ENCODE results near the gene ANKRD39. TPM values are rescaled to one million over a fixed set of nuclear protein-coding genes. Genes with fewer than 3 reads are reported as not detected.

The ANKRD39 gene
- total RNA-seq, 1 donor, result 4.7 TPM

- no peak for DNase-seq (ENCODE audit: low read depth)
- no peak for TF ChIP-seq CTCF (IDR thresholded peaks at IDR 0.05; ENCODE audit: insufficient read depth, low read depth, low read length)
- H3K4me3 ChIP-seq (ENCODE audit: low read depth, low read length), result no peak overlapping the region
Observed at GRCh38 chr2:96819876-96820511, 37.8 kb downstream of the ANKRD39 start.

GRCh38 chr2:96819128-96819875 lies 38.5 kb downstream of the ANKRD39 start:
- no peak for TF ChIP-seq CTCF (IDR thresholded peaks at IDR 0.05; ENCODE audit: insufficient read depth, low read depth, low read length)
- no peak for DNase-seq (ENCODE audit: low read depth)
- no peak overlapping the region for H3K4me3 ChIP-seq (ENCODE audit: low read depth, low read length)

DNA sequence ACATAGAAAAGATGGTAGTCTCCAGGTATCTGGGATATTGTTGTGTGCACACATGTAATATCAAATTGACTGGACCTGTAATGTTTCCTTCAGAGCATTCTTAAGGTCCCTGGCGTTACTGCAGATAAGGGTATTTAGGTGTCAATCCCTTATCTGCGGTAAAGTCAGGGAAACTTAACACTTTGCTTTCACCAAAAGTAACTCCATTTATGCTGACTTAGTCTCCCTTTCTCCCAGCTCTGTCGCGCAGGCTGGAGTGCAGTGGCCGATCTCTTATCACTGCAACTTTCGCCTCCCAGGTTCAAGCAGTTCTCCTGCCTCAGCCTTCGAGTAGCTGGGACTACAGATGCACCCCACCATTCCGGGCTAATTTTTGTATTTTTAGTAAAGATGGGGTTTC lies 39.9 kb downstream of the ANKRD39 start:
- no peak for DNase-seq (ENCODE audit: low read depth)
- peak overlapping the region; percentile 63 for H3K4me3 ChIP-seq (ENCODE audit: low read depth, low read length)
- TF ChIP-seq CTCF (IDR thresholded peaks at IDR 0.05; ENCODE audit: insufficient read depth, low read depth, low read length), result no peak

GRCh38 chr2:96816836-96817702 lies 40.7 kb downstream of the ANKRD39 start:
- peak overlapping the region; percentile 63 for H3K4me3 ChIP-seq (ENCODE audit: low read depth, low read length)
- no peak for TF ChIP-seq CTCF (IDR thresholded peaks at IDR 0.05; ENCODE audit: insufficient read depth, low read depth, low read length)
- peak; percentile 26 for DNase-seq (ENCODE audit: low read depth)

DNA sequence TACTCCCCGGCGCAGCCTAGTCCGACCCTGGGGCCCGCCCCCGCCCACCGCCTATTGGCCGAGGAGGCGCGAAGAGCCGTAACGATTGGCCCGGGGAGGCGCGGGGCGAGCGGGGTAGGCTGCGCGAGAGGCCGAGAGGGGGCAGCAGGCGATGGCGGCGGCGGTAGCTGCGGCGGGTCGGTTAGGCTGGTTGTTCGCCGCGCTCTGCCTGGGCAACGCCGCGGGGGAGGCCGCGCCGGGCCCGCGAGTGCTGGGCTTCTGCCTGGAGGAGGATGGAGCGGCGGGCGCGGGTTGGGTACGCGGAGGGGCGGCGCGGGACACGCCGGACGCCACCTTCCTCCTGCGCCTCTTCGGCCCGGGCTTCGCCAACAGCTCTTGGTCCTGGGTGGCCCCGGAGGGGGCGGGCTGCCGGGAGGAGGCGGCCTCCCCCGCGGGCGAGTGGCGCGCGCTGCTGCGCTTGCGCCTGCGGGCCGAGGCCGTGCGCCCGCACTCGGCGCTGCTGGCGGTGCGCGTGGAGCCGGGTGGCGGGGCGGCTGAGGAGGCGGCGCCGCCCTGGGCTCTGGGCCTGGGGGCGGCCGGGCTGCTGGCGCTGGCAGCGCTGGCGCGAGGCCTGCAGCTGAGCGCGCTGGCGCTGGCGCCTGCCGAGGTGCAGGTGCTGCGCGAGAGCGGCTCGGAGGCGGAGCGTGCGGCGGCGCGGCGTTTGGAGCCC lies 41.5 kb downstream of the ANKRD39 start, which contains the start of gene CNNM3:
Gene CNNM3 (plus strand): TSS at position 142 of the 709 bp plus-strand sequence. CDS start 10 bp downstream, at position 152.
- peak within 1 kb of the TSS; percentile 68 for H3K4me3 ChIP-seq (ENCODE audit: low read depth, low read length)
- DNase-seq (ENCODE audit: low read depth), result peak; percentile 94
- peak; percentile 52 for TF ChIP-seq CTCF (IDR thresholded peaks at IDR 0.05; ENCODE audit: insufficient read depth, low read depth, low read length)
